SK-N-SH treated with all-trans-retinoic acid at 6 μM for 48 hours (cell line): ENCODE results near the gene OSBPL3.

ENCODE experiments used
- ATAC-seq: fragments of 200-7000 bp; cut with Tn5 transposase; 3 replicates; pipeline ENCODE4 v1.9.1; 2020; ENCODE audit warnings: mild to moderate bottlenecking, moderate library complexity
- ARNTL ChIP-seq: fragments of 450-650 bp; formaldehyde crosslinking; IDR thresholded peaks from 2 replicates; pipeline ENCODE4 v1.5.0; 2020; ENCODE audit warnings: low read depth, mild to moderate bottlenecking, moderate library complexity, borderline replicate concordance
- BACH2 ChIP-seq: fragments of 250-450 bp; sonication (Bioruptor Pico); IDR thresholded peaks from 2 replicates; pipeline ENCODE4 v1.9.0; 2021; ENCODE audit warnings: mild to moderate bottlenecking, borderline replicate concordance
- ESRRG ChIP-seq: fragments of 250-450 bp; sonication (Bioruptor Pico); IDR thresholded peaks from 2 replicates; pipeline ENCODE4 v1.6.1; 2021; ENCODE audit warnings: mild to moderate bottlenecking
- GLIS3 ChIP-seq: fragments of 250-450 bp; sonication (Bioruptor Pico); IDR thresholded peaks from 2 replicates; pipeline ENCODE4 v1.5.0; 2020; ENCODE audit warnings: mild to moderate bottlenecking, moderate library complexity
- ISL1 ChIP-seq: fragments of 250-450 bp; sonication (Bioruptor Pico); IDR thresholded peaks from 2 replicates; pipeline ENCODE4 v2.1.2; 2022; ENCODE audit warnings: mild to moderate bottlenecking, moderate library complexity
- OSR1 ChIP-seq: fragments of 250-450 bp; sonication (Bioruptor Pico); IDR thresholded peaks from 2 replicates; pipeline ENCODE4 v1.8.0; 2022; ENCODE audit warnings: moderate library complexity, mild to moderate bottlenecking, inconsistent platforms
- PPARA ChIP-seq: fragments of 250-450 bp; sonication (Bioruptor Pico); IDR thresholded peaks from 2 replicates; pipeline ENCODE4 v1.5.0; 2020; ENCODE audit warnings: mild to moderate bottlenecking, borderline replicate concordance
- RARB ChIP-seq: fragments of 250-450 bp; sonication (Bioruptor Pico); IDR thresholded peaks from 2 replicates; pipeline ENCODE4 v1.8.0; 2021; ENCODE audit warnings: mild to moderate bottlenecking, moderate library complexity
- SNAI2 ChIP-seq: fragments of 250-450 bp; sonication (Bioruptor Pico); IDR thresholded peaks from 2 replicates; pipeline ENCODE4 v1.5.0; 2020; ENCODE audit warnings: mild to moderate bottlenecking, moderate library complexity
- TCF4 ChIP-seq: fragments of 250-450 bp; sonication (Bioruptor Pico); IDR thresholded peaks from 2 replicates; pipeline ENCODE4 v1.8.0; 2021; ENCODE audit warnings: mild to moderate bottlenecking, moderate library complexity, borderline replicate concordance
- TOX ChIP-seq: fragments of 250-450 bp; sonication (Bioruptor Pico); IDR thresholded peaks from 2 replicates; pipeline ENCODE4 v1.8.0; 2021; ENCODE audit warnings: mild to moderate bottlenecking, moderate library complexity, borderline replicate concordance
- ZC3H10 ChIP-seq: fragments of 250-450 bp; sonication (Bioruptor Pico); IDR thresholded peaks from 2 replicates; pipeline ENCODE4 v1.5.1; 2021; ENCODE audit warnings: mild to moderate bottlenecking, moderate library complexity
- ZFP3 ChIP-seq: fragments of 250-450 bp; sonication (Bioruptor Pico); IDR thresholded peaks from 2 replicates; pipeline ENCODE4 v1.5.0; 2020; ENCODE audit warnings: mild to moderate bottlenecking, moderate library complexity
- ZFP30 ChIP-seq: fragments of 450-650 bp; formaldehyde crosslinking; IDR thresholded peaks from 2 replicates; pipeline ENCODE4 v1.5.0; 2022; ENCODE audit warnings: mild to moderate bottlenecking, moderate library complexity
- ZNF565 ChIP-seq: fragments of 450-650 bp; formaldehyde crosslinking; conservative IDR thresholded peaks from 2 replicates; pipeline ENCODE4 v1.5.0; 2020; ENCODE audit warnings: low read depth, mild to moderate bottlenecking, moderate library complexity
- ZNF70 ChIP-seq: fragments of 450-650 bp; formaldehyde crosslinking; IDR thresholded peaks from 2 replicates; pipeline ENCODE4 v1.5.0; 2020; ENCODE audit warnings: mild to moderate bottlenecking, moderate library complexity
- ZNF8 ChIP-seq: fragments of 450-650 bp; formaldehyde crosslinking; IDR thresholded peaks from 2 replicates; pipeline ENCODE4 v1.5.0; 2020; ENCODE audit warnings: mild to moderate bottlenecking, moderate library complexity
- TF ChIP-seq, protein P1 (sequence below): fragments of 250-450 bp; sonication (Bioruptor Pico); IDR thresholded peaks from 2 replicates; pipeline ENCODE4 v1.5.1; 2020; ENCODE audit warnings: low read depth, mild to moderate bottlenecking, moderate library complexity
- TF ChIP-seq, protein P2 (sequence below): fragments of 250-450 bp; sonication (Bioruptor Pico); IDR thresholded peaks from 2 replicates; pipeline ENCODE4 v1.8.0; 2021; ENCODE audit warnings: low read depth, mild to moderate bottlenecking, moderate library complexity, borderline replicate concordance
- TF ChIP-seq, protein P3 (sequence below): fragments of 250-450 bp; sonication (Bioruptor Pico); IDR thresholded peaks from 2 replicates; pipeline ENCODE4 v1.5.1; 2021; ENCODE audit warnings: mild to moderate bottlenecking, moderate library complexity
- TF ChIP-seq, protein P4 (sequence below): fragments of 250-450 bp; sonication (Bioruptor Pico); IDR thresholded peaks from 2 replicates; pipeline ENCODE4 v1.5.0; 2020; ENCODE audit warnings: mild to moderate bottlenecking, moderate library complexity
- TF ChIP-seq, protein P5 (sequence below): fragments of 250-450 bp; sonication (Bioruptor Pico); IDR thresholded peaks from 2 replicates; pipeline ENCODE4 v1.8.0; 2020; ENCODE audit warnings: mild to moderate bottlenecking, moderate library complexity, borderline replicate concordance

OSBPL3 gene

DNA sequence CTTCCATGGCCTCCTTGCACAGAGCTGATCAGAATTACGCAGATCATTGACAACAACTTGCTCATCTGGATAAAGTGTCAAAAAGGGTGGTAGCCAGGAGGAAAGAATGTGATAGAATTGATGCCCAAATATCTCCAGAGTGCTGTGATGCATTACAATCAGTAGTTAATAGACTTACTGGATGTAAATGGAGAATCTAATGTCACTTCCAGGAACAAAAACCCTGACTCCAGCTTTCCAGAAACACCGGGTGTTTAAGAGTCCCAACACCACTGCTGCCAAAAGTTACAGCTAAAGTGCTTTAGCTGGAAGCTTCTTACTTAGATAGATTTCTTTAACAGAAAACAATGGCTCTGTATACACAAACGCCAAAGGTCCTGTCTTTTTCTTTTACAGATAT is 25.7 kb upstream of the OSBPL3 start:
- ATAC-seq = no peak

DNA sequence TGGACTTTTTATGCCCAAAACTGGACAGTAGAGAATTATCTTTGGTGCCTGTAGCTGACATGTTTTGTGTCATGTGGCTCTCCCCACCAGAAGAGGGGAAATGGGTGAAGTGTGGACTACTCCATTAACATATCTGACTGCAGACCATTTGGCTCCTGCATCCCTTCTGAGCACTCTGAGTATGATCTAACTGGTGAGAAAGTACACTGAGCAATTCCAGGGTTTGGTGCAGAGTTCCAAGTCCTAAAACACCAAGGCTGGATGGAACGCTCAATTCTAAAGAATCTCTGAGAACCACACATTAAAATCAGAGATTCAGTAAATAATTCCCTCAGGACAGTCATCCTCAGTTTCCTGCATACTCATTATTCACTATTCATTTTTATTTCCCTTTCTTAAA is 22.8 kb upstream of the OSBPL3 start:
- no peak for TF ChIP-seq ZFP3
- no peak for TF ChIP-seq GLIS3
- TF ChIP-seq, protein P1, sequence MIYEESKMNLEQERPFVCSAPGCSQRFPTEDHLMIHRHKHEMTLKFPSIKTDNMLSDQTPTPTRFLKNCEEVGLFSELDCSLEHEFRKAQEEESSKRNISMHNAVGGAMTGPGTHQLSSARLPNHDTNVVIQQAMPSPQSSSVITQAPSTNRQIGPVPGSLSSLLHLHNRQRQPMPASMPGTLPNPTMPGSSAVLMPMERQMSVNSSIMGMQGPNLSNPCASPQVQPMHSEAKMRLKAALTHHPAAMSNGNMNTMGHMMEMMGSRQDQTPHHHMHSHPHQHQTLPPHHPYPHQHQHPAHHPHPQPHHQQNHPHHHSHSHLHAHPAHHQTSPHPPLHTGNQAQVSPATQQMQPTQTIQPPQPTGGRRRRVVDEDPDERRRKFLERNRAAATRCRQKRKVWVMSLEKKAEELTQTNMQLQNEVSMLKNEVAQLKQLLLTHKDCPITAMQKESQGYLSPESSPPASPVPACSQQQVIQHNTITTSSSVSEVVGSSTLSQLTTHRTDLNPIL (CRISPR knock-in tag) = no peak
- no peak for TF ChIP-seq TCF4 (CRISPR knock-in tag)
- no peak for TF ChIP-seq ZNF70 (CRISPR knock-in tag)
- no peak for TF ChIP-seq PPARA
- TF ChIP-seq ESRRG (CRISPR knock-in tag) = no peak
- no peak for TF ChIP-seq ZNF8 (CRISPR knock-in tag)
- TF ChIP-seq ISL1 (CRISPR knock-in tag) = no peak
- no peak for TF ChIP-seq TOX (CRISPR knock-in tag)
- TF ChIP-seq, protein P2, sequence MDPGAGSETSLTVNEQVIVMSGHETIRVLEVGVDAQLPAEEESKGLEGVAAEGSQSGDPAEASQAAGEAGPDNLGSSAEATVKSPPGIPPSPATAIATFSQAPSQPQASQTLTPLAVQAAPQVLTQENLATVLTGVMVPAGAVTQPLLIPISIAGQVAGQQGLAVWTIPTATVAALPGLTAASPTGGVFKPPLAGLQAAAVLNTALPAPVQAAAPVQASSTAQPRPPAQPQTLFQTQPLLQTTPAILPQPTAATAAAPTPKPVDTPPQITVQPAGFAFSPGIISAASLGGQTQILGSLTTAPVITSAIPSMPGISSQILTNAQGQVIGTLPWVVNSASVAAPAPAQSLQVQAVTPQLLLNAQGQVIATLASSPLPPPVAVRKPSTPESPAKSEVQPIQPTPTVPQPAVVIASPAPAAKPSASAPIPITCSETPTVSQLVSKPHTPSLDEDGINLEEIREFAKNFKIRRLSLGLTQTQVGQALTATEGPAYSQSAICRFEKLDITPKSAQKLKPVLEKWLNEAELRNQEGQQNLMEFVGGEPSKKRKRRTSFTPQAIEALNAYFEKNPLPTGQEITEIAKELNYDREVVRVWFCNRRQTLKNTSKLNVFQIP (CRISPR knock-in tag) = no peak
- TF ChIP-seq SNAI2 = no peak
- TF ChIP-seq RARB (CRISPR knock-in tag) = no peak
- TF ChIP-seq, protein P3, sequence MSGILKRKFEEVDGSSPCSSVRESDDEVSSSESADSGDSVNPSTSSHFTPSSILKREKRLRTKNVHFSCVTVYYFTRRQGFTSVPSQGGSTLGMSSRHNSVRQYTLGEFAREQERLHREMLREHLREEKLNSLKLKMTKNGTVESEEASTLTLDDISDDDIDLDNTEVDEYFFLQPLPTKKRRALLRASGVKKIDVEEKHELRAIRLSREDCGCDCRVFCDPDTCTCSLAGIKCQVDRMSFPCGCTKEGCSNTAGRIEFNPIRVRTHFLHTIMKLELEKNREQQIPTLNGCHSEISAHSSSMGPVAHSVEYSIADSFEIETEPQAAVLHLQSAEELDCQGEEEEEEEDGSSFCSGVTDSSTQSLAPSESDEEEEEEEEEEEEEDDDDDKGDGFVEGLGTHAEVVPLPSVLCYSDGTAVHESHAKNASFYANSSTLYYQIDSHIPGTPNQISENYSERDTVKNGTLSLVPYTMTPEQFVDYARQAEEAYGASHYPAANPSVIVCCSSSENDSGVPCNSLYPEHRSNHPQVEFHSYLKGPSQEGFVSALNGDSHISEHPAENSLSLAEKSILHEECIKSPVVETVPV (CRISPR knock-in tag) = no peak
- TF ChIP-seq ZFP30 (CRISPR knock-in tag) = no peak
- no peak for TF ChIP-seq BACH2 (CRISPR knock-in tag)
- TF ChIP-seq, protein P4, sequence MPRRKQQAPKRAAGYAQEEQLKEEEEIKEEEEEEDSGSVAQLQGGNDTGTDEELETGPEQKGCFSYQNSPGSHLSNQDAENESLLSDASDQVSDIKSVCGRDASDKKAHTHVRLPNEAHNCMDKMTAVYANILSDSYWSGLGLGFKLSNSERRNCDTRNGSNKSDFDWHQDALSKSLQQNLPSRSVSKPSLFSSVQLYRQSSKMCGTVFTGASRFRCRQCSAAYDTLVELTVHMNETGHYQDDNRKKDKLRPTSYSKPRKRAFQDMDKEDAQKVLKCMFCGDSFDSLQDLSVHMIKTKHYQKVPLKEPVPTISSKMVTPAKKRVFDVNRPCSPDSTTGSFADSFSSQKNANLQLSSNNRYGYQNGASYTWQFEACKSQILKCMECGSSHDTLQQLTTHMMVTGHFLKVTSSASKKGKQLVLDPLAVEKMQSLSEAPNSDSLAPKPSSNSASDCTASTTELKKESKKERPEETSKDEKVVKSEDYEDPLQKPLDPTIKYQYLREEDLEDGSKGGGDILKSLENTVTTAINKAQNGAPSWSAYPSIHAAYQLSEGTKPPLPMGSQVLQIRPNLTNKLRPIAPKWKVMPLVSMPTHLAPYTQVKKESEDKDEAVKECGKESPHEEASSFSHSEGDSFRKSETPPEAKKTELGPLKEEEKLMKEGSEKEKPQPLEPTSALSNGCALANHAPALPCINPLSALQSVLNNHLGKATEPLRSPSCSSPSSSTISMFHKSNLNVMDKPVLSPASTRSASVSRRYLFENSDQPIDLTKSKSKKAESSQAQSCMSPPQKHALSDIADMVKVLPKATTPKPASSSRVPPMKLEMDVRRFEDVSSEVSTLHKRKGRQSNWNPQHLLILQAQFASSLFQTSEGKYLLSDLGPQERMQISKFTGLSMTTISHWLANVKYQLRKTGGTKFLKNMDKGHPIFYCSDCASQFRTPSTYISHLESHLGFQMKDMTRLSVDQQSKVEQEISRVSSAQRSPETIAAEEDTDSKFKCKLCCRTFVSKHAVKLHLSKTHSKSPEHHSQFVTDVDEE = no peak
- ATAC-seq = no peak; the same call in 2 of the 3 replicates

More for the DNA sequence above, 25.7 kb upstream of the OSBPL3 start:
- TF ChIP-seq ISL1 (CRISPR knock-in tag) (no peak), ARNTL (no peak), ZNF565 (CRISPR knock-in tag) (no peak)

DNA sequence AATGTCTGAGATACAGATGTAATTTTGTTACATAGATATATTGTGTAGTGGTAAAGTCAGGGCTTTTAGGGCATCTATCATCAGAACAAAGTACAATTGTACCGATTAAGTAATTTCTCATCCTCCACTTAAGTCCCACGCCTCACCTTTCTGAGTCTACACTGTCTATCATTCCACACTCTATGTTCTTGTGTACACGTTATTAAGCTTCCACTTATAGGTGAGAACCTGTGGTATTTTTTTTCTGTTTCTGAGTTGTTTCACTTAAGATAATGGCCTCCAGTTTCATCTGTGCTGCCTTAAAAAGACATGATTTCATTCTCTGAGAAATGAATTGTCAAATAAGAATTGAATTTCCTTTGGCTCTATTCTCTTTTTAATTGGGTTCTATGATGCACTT is 15.5 kb upstream of the OSBPL3 start:
- no peak for ATAC-seq
- TF ChIP-seq ZFP3 (no peak), ZC3H10 (no peak), GLIS3 (no peak), OSR1 (CRISPR knock-in tag) (no peak), ISL1 (CRISPR knock-in tag) (no peak), ZNF8 (CRISPR knock-in tag) (no peak), ARNTL (no peak), TOX (CRISPR knock-in tag) (no peak), RARB (CRISPR knock-in tag) (no peak), BACH2 (CRISPR knock-in tag) (no peak), ZNF70 (CRISPR knock-in tag) (no peak), PPARA (no peak), SNAI2 (no peak), TCF4 (CRISPR knock-in tag) (no peak), ESRRG (CRISPR knock-in tag) (no peak)
- TF ChIP-seq, protein P2 (CRISPR knock-in tag) = no peak
- TF ChIP-seq, protein P4 = no peak
- TF ChIP-seq, protein P5, sequence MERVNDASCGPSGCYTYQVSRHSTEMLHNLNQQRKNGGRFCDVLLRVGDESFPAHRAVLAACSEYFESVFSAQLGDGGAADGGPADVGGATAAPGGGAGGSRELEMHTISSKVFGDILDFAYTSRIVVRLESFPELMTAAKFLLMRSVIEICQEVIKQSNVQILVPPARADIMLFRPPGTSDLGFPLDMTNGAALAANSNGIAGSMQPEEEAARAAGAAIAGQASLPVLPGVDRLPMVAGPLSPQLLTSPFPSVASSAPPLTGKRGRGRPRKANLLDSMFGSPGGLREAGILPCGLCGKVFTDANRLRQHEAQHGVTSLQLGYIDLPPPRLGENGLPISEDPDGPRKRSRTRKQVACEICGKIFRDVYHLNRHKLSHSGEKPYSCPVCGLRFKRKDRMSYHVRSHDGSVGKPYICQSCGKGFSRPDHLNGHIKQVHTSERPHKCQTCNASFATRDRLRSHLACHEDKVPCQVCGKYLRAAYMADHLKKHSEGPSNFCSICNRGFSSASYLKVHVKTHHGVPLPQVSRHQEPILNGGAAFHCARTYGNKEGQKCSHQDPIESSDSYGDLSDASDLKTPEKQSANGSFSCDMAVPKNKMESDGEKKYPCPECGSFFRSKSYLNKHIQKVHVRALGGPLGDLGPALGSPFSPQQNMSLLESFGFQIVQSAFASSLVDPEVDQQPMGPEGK (CRISPR knock-in tag) = no peak
- TF ChIP-seq, protein P1 (CRISPR knock-in tag) = no peak
